Liver (tissue), 9 donors: ENCODE data around the gene YIPF2. TPM values are rescaled to one million over a fixed set of nuclear protein-coding genes. Genes with fewer than 3 reads are reported as not detected.

Source experiments
- DNase-seq: peaks from one replicate; pipeline ENCODE4 v3.0.0-alpha.2; 2017; ENCODE audit warnings: low spot score
- H3K27ac ChIP-seq, 2 donors: one replicate each; pipeline ENCODE4 v1.7.0; 2013; ENCODE audit warnings: inconsistent platforms in 2 of 2, low read length in 2 of 2, control low read depth in 1 of 2, low read depth in 1 of 2, mild to moderate bottlenecking in 1 of 2
- H3K27me3 ChIP-seq, 4 donors: one replicate each; pipeline versions ENCODE4 v1.6.1 to v1.7.0; 2013; ENCODE audit warnings: low read length in 3 of 4, inconsistent platforms in 1 of 4, mild to moderate bottlenecking in 1 of 4, moderate library complexity in 1 of 4; ENCODE audit not compliant: control insufficient read depth in 4 of 4, insufficient read depth in 4 of 4
- H3K36me3 ChIP-seq, 4 donors: one replicate each; pipeline versions ENCODE4 v1.6.1 to v1.7.0; 2013; ENCODE audit warnings: low read length in 3 of 4, mild to moderate bottlenecking in 3 of 4, low read depth in 1 of 4, moderate library complexity in 1 of 4; ENCODE audit not compliant: control insufficient read depth in 4 of 4, insufficient read depth in 3 of 4
- H3K4me1 ChIP-seq, 4 donors: one replicate each; pipeline versions ENCODE4 v1.6.1 to v1.7.0; 2013; ENCODE audit warnings: low read length in 3 of 4, mild to moderate bottlenecking in 3 of 4, moderate library complexity in 1 of 4; ENCODE audit not compliant: control insufficient read depth in 4 of 4, insufficient read depth in 4 of 4
- H3K4me3 ChIP-seq, 3 donors: one replicate each; pipeline versions ENCODE4 v1.6.1 to v1.7.0; 2013; ENCODE audit warnings: low read length in 3 of 3, control low read depth in 1 of 3, low read depth in 1 of 3, mild to moderate bottlenecking in 1 of 3
- H3K9ac ChIP-seq, 2 donors: one replicate each; pipeline ENCODE4 v1.7.0; 2013; ENCODE audit warnings: low read length in 2 of 2, mild to moderate bottlenecking in 2 of 2, moderate library complexity in 2 of 2, control low read depth in 1 of 2, low read depth in 1 of 2
- H3K9me3 ChIP-seq, 4 donors: one replicate each; pipeline versions ENCODE4 v1.6.1 to v1.7.0; 2013; ENCODE audit warnings: low read length in 3 of 4; ENCODE audit not compliant: control insufficient read depth in 4 of 4
- ATF3 ChIP-seq: IDR thresholded peaks from 2 replicates; pipeline ENCODE4 v1.6.1; 2016; ENCODE audit warnings: antibody characterized with exemption
- EGR1 ChIP-seq, 2 donors: IDR thresholded peaks; 2 replicates each; pipeline ENCODE4 v1.6.1; 2016 to 2018; ENCODE audit warnings: antibody characterized with exemption in 2 of 2, low read depth in 2 of 2
- FOXA2 ChIP-seq: IDR thresholded peaks from 2 replicates; pipeline ENCODE4 v1.6.1; 2016; ENCODE audit warnings: antibody characterized with exemption
- GABPA ChIP-seq, 2 donors: IDR thresholded peaks in 1 of 2; conservative IDR thresholded peaks in 1 of 2; 2 replicates each; pipeline ENCODE4 v1.6.1; 2016; ENCODE audit warnings: antibody characterized with exemption in 2 of 2, mild to moderate bottlenecking in 1 of 2, moderate library complexity in 1 of 2
- HNF4A ChIP-seq, 2 donors: conservative IDR thresholded peaks; 2 replicates each; pipeline ENCODE4 v1.6.1; 2016; ENCODE audit warnings: antibody characterized with exemption in 2 of 2, mild to moderate bottlenecking in 2 of 2
- HNF4G ChIP-seq: IDR thresholded peaks from 2 replicates; pipeline ENCODE4 v1.6.1; 2016; ENCODE audit warnings: antibody characterized with exemption
- JUND ChIP-seq, 2 donors: IDR thresholded peaks; 2 replicates each; pipeline ENCODE4 v1.6.1; 2016; ENCODE audit warnings: antibody characterized with exemption in 2 of 2
- MAX ChIP-seq: IDR thresholded peaks from 2 replicates; pipeline ENCODE4 v1.6.1; 2016; ENCODE audit warnings: antibody characterized with exemption
- NR2F2 ChIP-seq: IDR thresholded peaks from 2 replicates; pipeline ENCODE4 v1.6.1; 2016; ENCODE audit warnings: antibody characterized with exemption
- RAD21 ChIP-seq, 2 donors: IDR thresholded peaks; 2 replicates each; pipeline ENCODE4 v1.6.1; 2016; ENCODE audit warnings: antibody characterized with exemption in 2 of 2, mild to moderate bottlenecking in 2 of 2
- REST ChIP-seq: IDR thresholded peaks from 2 replicates; pipeline ENCODE4 v1.6.1; 2016; ENCODE audit warnings: antibody characterized with exemption, mild to moderate bottlenecking
- RXRA ChIP-seq, 2 donors: IDR thresholded peaks; 2 replicates each; pipeline ENCODE4 v1.6.1; 2017 to 2018; ENCODE audit warnings: antibody characterized with exemption in 2 of 2, mild to moderate bottlenecking in 1 of 2
- SP1 ChIP-seq: IDR thresholded peaks from 2 replicates; pipeline ENCODE4 v1.6.1; 2018; ENCODE audit warnings: antibody characterized with exemption, mild to moderate bottlenecking
- TAF1 ChIP-seq: conservative IDR thresholded peaks from 2 replicates; pipeline ENCODE4 v1.6.1; 2016; ENCODE audit warnings: antibody characterized with exemption, mild to moderate bottlenecking
- YY1 ChIP-seq: IDR thresholded peaks from 2 replicates; pipeline ENCODE4 v1.6.1; 2016; ENCODE audit warnings: antibody characterized with exemption, mild to moderate bottlenecking
- WGBS: extraction: QIAGEN DNeasy Blood & Tissue Kit; methylation state at CpG from one replicate; pipeline ENCODE4 v1.1.7; 2013; 5-methylcytosine and 5-hydroxymethylcytosine counted together
- polyA plus RNA-seq, 2 donors: library from polyadenylated mRNA; stranded (reverse) in 1 of 2; unstranded in 1 of 2; fragments of 200-250 nt in 1 of 2; fragments of >200 nt in 1 of 2; fragmentation: Nextera tagmentation in 1 of 2; extraction: Ambion mirVana in 1 of 2; gene quantifications; one replicate each; pipeline versions ENCODE4 v1.2.1 to v1.2.3, GENCODE V29; 2013 to 2015
- total RNA-seq, 2 donors: library from RNA; depleted of rRNA; stranded (reverse); fragments of >200 nt; gene quantifications; one replicate each; pipeline ENCODE4 v1.2.3, GENCODE V29; 2014
- TF ChIP-seq, protein P1 (sequence below): fragments of 150-350 bp; IDR thresholded peaks from 2 replicates; pipeline ENCODE4 v1.5.1; 2017; ENCODE audit warnings: improper control_type of control experiment, low read depth, low read length; ENCODE audit not compliant: missing input control
- TF ChIP-seq, protein P2 (sequence below): IDR thresholded peaks from 2 replicates; pipeline ENCODE4 v1.6.1; 2016; ENCODE audit warnings: antibody characterized with exemption
- donor health status: healthy.
- donor health status: healthy.
- donor health status: healthy.
- donor health status: healthy.
- donor health status: healthy.

The YIPF2 gene
- total and polyA plus RNA-seq, 4 donors, result 13.2 to 37.4 (median 35.8) TPM

GRCh38 chr19:10920781-10921180, 7.7 kb downstream of the YIPF2 start:
- peaks cover 0 to 5% (median 2%) of the 10 kb centered on the region in 4 donors for H3K4me1 ChIP-seq
- DNase-seq, result no peak

More at GRCh38 chr19:10920781-10921180, 7.7 kb downstream of the YIPF2 start:
- no peak overlapping the region for H3K4me3 ChIP-seq
- H3K27me3 ChIP-seq, result no peaks in the 10 kb centered on the region
- no peak overlapping the region for H3K9ac ChIP-seq
- H3K36me3 ChIP-seq, result peaks cover 6 to 57% (median 11%) of the 10 kb centered on the region in 4 donors
- H3K27ac ChIP-seq, result no peak overlapping the region
- H3K9me3 ChIP-seq, result no peaks in the 10 kb centered on the region
- TF ChIP-seq TAF1, result no peak
- no peak for TF ChIP-seq HNF4A (conservative IDR thresholded peaks at IDR 0.05)
- no peak for TF ChIP-seq GABPA (IDR thresholded peaks at IDR 0.05 in 1 of 2, conservative IDR thresholded peaks at IDR 0.05 in 1 of 2)
- TF ChIP-seq EGR1 (IDR thresholded peaks at IDR 0.05; ENCODE audit: low read depth in 2 of 2), result no peak
- no peak for TF ChIP-seq MAX
- no peak for TF ChIP-seq RAD21 (IDR thresholded peaks at IDR 0.05)
- no peak for TF ChIP-seq ATF3
- TF ChIP-seq RXRA (IDR thresholded peaks at IDR 0.05), result no peak
- TF ChIP-seq, protein P1, sequence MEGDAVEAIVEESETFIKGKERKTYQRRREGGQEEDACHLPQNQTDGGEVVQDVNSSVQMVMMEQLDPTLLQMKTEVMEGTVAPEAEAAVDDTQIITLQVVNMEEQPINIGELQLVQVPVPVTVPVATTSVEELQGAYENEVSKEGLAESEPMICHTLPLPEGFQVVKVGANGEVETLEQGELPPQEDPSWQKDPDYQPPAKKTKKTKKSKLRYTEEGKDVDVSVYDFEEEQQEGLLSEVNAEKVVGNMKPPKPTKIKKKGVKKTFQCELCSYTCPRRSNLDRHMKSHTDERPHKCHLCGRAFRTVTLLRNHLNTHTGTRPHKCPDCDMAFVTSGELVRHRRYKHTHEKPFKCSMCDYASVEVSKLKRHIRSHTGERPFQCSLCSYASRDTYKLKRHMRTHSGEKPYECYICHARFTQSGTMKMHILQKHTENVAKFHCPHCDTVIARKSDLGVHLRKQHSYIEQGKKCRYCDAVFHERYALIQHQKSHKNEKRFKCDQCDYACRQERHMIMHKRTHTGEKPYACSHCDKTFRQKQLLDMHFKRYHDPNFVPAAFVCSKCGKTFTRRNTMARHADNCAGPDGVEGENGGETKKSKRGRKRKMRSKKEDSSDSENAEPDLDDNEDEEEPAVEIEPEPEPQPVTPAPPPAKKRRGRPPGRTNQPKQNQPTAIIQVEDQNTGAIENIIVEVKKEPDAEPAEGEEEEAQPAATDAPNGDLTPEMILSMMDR, result no peak
- no peak for TF ChIP-seq JUND (IDR thresholded peaks at IDR 0.05)
- no peak for TF ChIP-seq NR2F2
- TF ChIP-seq FOXA2, result no peak
- TF ChIP-seq, protein P2, sequence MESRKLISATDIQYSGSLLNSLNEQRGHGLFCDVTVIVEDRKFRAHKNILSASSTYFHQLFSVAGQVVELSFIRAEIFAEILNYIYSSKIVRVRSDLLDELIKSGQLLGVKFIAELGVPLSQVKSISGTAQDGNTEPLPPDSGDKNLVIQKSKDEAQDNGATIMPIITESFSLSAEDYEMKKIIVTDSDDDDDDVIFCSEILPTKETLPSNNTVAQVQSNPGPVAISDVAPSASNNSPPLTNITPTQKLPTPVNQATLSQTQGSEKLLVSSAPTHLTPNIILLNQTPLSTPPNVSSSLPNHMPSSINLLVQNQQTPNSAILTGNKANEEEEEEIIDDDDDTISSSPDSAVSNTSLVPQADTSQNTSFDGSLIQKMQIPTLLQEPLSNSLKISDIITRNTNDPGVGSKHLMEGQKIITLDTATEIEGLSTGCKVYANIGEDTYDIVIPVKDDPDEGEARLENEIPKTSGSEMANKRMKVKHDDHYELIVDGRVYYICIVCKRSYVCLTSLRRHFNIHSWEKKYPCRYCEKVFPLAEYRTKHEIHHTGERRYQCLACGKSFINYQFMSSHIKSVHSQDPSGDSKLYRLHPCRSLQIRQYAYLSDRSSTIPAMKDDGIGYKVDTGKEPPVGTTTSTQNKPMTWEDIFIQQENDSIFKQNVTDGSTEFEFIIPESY, result no peak
- TF ChIP-seq YY1, result no peak
- no peak for TF ChIP-seq REST
- TF ChIP-seq HNF4G, result no peak
- TF ChIP-seq SP1, result no peak
- WGBS, result 92% methylated on average over 16 of the region's 16 CpGs
